GM12801 (cell line): Measurements from ENCODE around the gene RANBP1.

Experiments used
- CTCF ChIP-seq: IDR thresholded peaks from one replicate; pipeline ENCODE4 v1.5.1; 2011; ENCODE audit warnings: control low read depth; ENCODE audit not compliant: insufficient read length; ENCODE audit errors: extremely low read depth

RANBP1 gene

GRCh38 chr22:20139391-20140106, 23.6 kb downstream of the RANBP1 start:
- no peak for TF ChIP-seq CTCF

GRCh38 chr22:20140107-20140445, 24.2 kb downstream of the RANBP1 start:
- no peak for TF ChIP-seq CTCF

DNA sequence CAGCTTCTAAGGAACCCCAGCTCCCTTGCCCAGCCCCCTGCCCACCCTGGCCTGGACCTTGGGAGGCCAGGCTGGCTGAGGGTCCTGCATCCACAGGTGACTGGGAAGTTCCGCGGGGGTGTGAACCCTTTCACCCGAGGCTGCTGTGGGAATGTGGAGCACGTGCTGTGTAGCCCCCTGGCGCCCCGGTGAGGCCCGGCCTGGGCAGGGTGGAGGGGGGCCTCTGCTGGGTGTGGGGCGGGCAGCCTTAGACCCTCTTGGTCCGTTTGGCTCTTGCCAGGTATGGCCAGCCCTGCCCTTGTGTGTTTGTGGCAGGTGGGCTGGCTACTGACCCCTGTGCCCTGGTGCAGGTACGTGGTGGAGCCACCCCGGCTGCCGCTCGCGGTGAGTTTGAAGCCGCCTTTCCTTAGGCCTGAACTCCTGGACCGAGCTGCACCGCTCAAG, 24.6 kb downstream of the RANBP1 start:
- TF ChIP-seq CTCF: no peak

- no peak for TF ChIP-seq CTCF
Measured at GRCh38 chr22:20141186-20142077, 25.5 kb downstream of the RANBP1 start.

DNA sequence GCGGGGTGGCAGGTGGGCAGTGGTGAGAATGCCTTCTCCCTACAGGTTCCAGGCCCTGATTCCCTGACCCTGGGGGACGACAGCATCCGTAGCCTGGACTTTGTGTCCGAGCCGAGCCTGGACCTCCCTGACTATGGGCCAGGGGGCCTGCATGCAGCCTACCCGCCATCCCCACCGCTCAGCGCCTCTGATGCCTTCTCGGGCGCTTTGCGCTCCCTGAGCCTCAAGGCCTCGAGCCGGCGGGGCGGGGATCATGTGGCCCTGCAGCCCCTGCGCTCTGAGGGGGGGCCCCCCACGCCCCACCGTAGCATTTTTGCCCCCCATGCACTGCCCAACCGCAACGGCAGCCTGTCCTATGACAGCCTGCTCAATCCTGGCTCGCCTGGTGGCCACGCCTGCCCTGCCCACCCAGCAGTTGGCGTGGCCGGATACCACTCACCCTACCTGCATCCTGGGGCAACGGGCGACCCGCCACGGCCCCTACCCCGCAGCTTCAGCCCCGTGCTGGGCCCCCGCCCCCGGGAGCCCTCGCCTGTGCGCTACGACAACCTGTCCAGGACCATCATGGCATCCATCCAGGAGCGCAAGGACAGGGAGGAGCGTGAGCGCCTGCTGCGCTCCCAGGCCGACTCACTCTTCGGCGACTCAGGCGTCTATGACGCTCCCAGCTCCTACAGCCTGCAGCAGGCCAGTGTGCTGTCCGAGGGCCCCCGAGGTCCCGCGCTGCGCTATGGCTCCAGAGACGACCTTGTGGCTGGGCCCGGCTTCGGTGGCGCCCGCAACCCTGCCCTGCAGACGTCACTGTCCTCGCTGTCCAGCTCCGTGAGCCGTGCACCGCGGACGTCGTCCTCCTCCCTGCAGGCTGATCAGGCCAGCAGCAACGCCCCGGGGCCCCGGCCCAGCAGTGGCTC, 27.1 kb downstream of the RANBP1 start:
- no peak for TF ChIP-seq CTCF

- no peak for TF ChIP-seq CTCF
Measured at GRCh38 chr22:20143883-20144665, 28.2 kb downstream of the RANBP1 start.
